GM12878 (cell line): ENCODE measurements around the gene PRRX2. TPM values are rescaled to one million over a fixed set of nuclear protein-coding genes. Genes with fewer than 3 reads are reported as not detected.

Experiments
- ATAC-seq: fragments of 200-7000 bp; cut with Tn5 transposase; 3 replicates; pipeline ENCODE4 v1.9.1; 2020; ENCODE audit warnings: mild to moderate bottlenecking, moderate library complexity
- BruUV-seq: library from RNA; stranded (reverse); fragments of 400-500 nt; replicated peaks from 2 replicates; lab custom pipeline; 2021; lab: Mats Ljungman, UMichigan
- CTCF ChIA-PET: fragments of 300-600 bp; sonication (Branson Sonifier 250); formaldehyde crosslinking; extraction: SDS; loops from one replicate; lab custom pipeline; 2021; ENCODE audit warnings: inconsistent platforms; lab: Yijun Ruan, JAX
- POLR2A ChIA-PET: fragments of 350-600 bp; formaldehyde crosslinking; extraction: SDS; loops from one replicate; lab custom pipeline; 2021; ENCODE audit warnings: inconsistent platforms; lab: Charles Lee
- RAD21 ChIA-PET: fragments of 300-600 bp; sonication (Branson Sonifier 250); formaldehyde crosslinking; loops from one replicate; lab custom pipeline; 2023; ENCODE audit warnings: antibody characterized with exemption; ENCODE audit not compliant: unreplicated experiment; lab: Charles Lee
- SMC1A ChIA-PET: fragments of 300-600 bp; sonication (Branson Sonifier 250); formaldehyde crosslinking; loops from one replicate; lab custom pipeline; 2023; ENCODE audit not compliant: unreplicated experiment, uncharacterized antibody; lab: Charles Lee
- DNase-seq: peaks from one replicate; pipeline ENCODE4 v3.0.0-alpha.2; 2011; ENCODE audit warnings: low read depth, low spot score
- FAIRE-seq: peaks from 3 replicates; lab custom pipeline; 2011; peaks lifted over from hg19 to GRCh38; lab: Jason Lieb, UNC
- H2AFZ ChIP-seq: 2 replicates; pipeline ENCODE4 v1.6.0; 2011; ENCODE audit warnings: low read depth, low read length, control low read depth; ENCODE audit not compliant: control insufficient read depth
- H3K27ac ChIP-seq: 2 replicates; pipeline ENCODE4 v1.5.1; 2011; ENCODE audit warnings: control low read depth; ENCODE audit not compliant: control insufficient read depth, insufficient read depth
- H3K27me3 ChIP-seq, 2 experiments: replicated peaks in 1 of 2; 2 replicates each; pipeline versions ENCODE4 v1.6.0 to v1.6.1; 2011; ENCODE audit warnings: low read length in 1 of 2; ENCODE audit not compliant: control insufficient read depth in 2 of 2, insufficient read depth in 2 of 2
- H3K36me3 ChIP-seq, 2 experiments: 2 replicates each; pipeline ENCODE4 v1.5.1; 2011; ENCODE audit warnings: low read length in 1 of 2; ENCODE audit not compliant: control insufficient read depth in 2 of 2, insufficient read depth in 2 of 2
- H3K4me1 ChIP-seq: 2 replicates; pipeline ENCODE4 v1.6.1; 2011; ENCODE audit warnings: mild to moderate bottlenecking, low read length, moderate library complexity, mixed read lengths; ENCODE audit not compliant: control insufficient read depth, insufficient read depth
- H3K4me2 ChIP-seq: 2 replicates; pipeline ENCODE4 v1.6.0; 2011; ENCODE audit warnings: control low read depth; ENCODE audit not compliant: control insufficient read depth, insufficient read depth
- H3K4me3 ChIP-seq: fragments of 200-600 bp; sonication (generic); 2 replicates; pipeline ENCODE4 v1.5.1; 2016
- H3K79me2 ChIP-seq: 2 replicates; pipeline ENCODE4 v1.6.0; 2011; ENCODE audit warnings: low read length; ENCODE audit not compliant: control insufficient read depth, insufficient read depth
- H3K9ac ChIP-seq: 2 replicates; pipeline ENCODE4 v1.8.0; 2011; ENCODE audit warnings: low read length, control low read depth, mixed read lengths; ENCODE audit not compliant: control insufficient read depth, insufficient read depth
- H3K9me3 ChIP-seq: replicated peaks from 3 replicates; pipeline ENCODE4 v1.5.1; 2011; ENCODE audit warnings: mild to moderate bottlenecking, low read length; ENCODE audit not compliant: control insufficient read depth, insufficient read depth
- H4K20me1 ChIP-seq: 2 replicates; pipeline ENCODE4 v1.6.0; 2011; ENCODE audit not compliant: control insufficient read depth, insufficient read depth
- CHD1 ChIP-seq: IDR thresholded peaks from 2 replicates; pipeline ENCODE4 v1.6.1; 2012; ENCODE audit warnings: low read depth, low read length, improper control_type of control experiment
- ESRRA ChIP-seq: IDR thresholded peaks from 2 replicates; pipeline ENCODE4 v1.6.1; 2012; ENCODE audit warnings: mild to moderate bottlenecking, low read length, improper control_type of control experiment
- GATAD2B ChIP-seq: fragments of 450-650 bp; conservative IDR thresholded peaks from 2 replicates; pipeline ENCODE4 v1.6.1; 2017; ENCODE audit warnings: low read depth, mild to moderate bottlenecking, moderate library complexity
- HDAC2 ChIP-seq: fragments of 200-600 bp; sonication (generic); IDR thresholded peaks from 2 replicates; pipeline ENCODE4 v1.6.1; 2017
- IKZF1 ChIP-seq: fragments of 450-650 bp; conservative IDR thresholded peaks from 2 replicates; pipeline ENCODE4 v1.6.1; 2017; ENCODE audit warnings: antibody characterized with exemption, mild to moderate bottlenecking
- JUND ChIP-seq: IDR thresholded peaks from 2 replicates; pipeline ENCODE4 v1.6.1; 2012; ENCODE audit warnings: low read depth, mild to moderate bottlenecking, low read length, improper control_type of control experiment, moderate library complexity
- MEF2B ChIP-seq: fragments of 450-650 bp; IDR thresholded peaks from 2 replicates; pipeline ENCODE4 v1.6.1; 2018; ENCODE audit warnings: mild to moderate bottlenecking, moderate library complexity; ENCODE audit not compliant: partially characterized antibody, poor library complexity, severe bottlenecking
- NR2C2 ChIP-seq: IDR thresholded peaks from 2 replicates; pipeline ENCODE4 v1.6.1; 2011; ENCODE audit warnings: borderline replicate concordance, low read depth; ENCODE audit not compliant: control insufficient read depth, insufficient read length
- POU2F2 ChIP-seq: IDR thresholded peaks from 3 replicates; pipeline ENCODE4 v1.6.1; 2011; ENCODE audit warnings: low read depth, mild to moderate bottlenecking, low read length, borderline replicate concordance
- RB1 ChIP-seq: fragments of 450-650 bp; formaldehyde crosslinking; IDR thresholded peaks from 2 replicates; pipeline ENCODE4 v1.6.1; 2017; ENCODE audit warnings: mild to moderate bottlenecking, borderline replicate concordance
- RFX5 ChIP-seq: IDR thresholded peaks from 2 replicates; pipeline ENCODE4 v1.6.1; 2011; ENCODE audit warnings: low read depth, low read length, improper control_type of control experiment
- STAT1 ChIP-seq: fragments of 450-650 bp; conservative IDR thresholded peaks from 2 replicates; pipeline ENCODE4 v1.6.1; 2014; ENCODE audit warnings: antibody characterized with exemption, mild to moderate bottlenecking
- WGBS: methylation state at CpG from one replicate; pipeline ENCODE4 v1.1.6; 2016; ENCODE audit warnings: low lambda C conversion rate; ENCODE audit not compliant: insufficient replicate concordance, insufficient coverage; ENCODE audit errors: missing lambda C conversion rate; 5-methylcytosine and 5-hydroxymethylcytosine counted together
- in situ Hi-C: fragments of 300-500 bp; cut with MboI; formaldehyde crosslinking; loops from 9 replicates; pipeline ENCODE4 v1.14.3; 2018; ENCODE audit warnings: mixed read lengths
- intact Hi-C: fragments of 100-400 bp; cut with micrococcal nuclease; formaldehyde crosslinking; loops from one replicate; pipeline ENCODE4 v1.14.2; 2022; ENCODE audit not compliant: unreplicated experiment
- polyA plus RNA-seq, 11 experiments: library from polyadenylated mRNA; depleted of rRNA in 4 of 11; unstranded in 6 of 11; stranded (reverse) in 5 of 11; fragments of >200 nt; fragmentation: Nextera tagmentation in 4 of 11; fragmentation: Illumina TruSeq in 1 of 11; extraction: Ambion mirVana in 4 of 11; extraction: Trizol in 1 of 11; gene quantifications; 1 replicate in 1 of 11; 2 replicates in 10 of 11; pipeline versions ENCODE4 v1.2.1 to v1.2.3, GENCODE V29; 2011 to 2016; ENCODE audit warnings: inconsistent platforms in 2 of 11, missing spikeins in 2 of 11, low read depth in 1 of 11
- total RNA-seq, 4 experiments: library from RNA; depleted of rRNA in 3 of 4; stranded (reverse); fragments of >200 nt in 3 of 4; fragmentation: Illumina TruSeq in 1 of 4; extraction: Trizol in 1 of 4; gene quantifications; 2 replicates each; pipeline versions ENCODE4 v1.2.1 to v1.2.3, GENCODE V29; 2013 to 2021
- TF ChIP-seq, protein P1 (sequence below): fragments of 150-350 bp; IDR thresholded peaks from 2 replicates; pipeline ENCODE4 v1.6.1; 2016; ENCODE audit warnings: low read depth, low read length
- TF ChIP-seq, protein P2 (sequence below): fragments of 450-650 bp; IDR thresholded peaks from 2 replicates; pipeline ENCODE4 v1.6.1; 2016; ENCODE audit warnings: mild to moderate bottlenecking
- TF ChIP-seq, protein P3 (sequence below): fragments of 450-650 bp; formaldehyde crosslinking; IDR thresholded peaks from 2 replicates; pipeline ENCODE4 v1.4.0; 2020; ENCODE audit warnings: mild to moderate bottlenecking, moderate library complexity
- TF ChIP-seq, protein P4 (sequence below): IDR thresholded peaks from 2 replicates; pipeline ENCODE4 v1.6.1; 2011; ENCODE audit warnings: mild to moderate bottlenecking, low read depth, low read length, moderate library complexity; ENCODE audit not compliant: insufficient replicate concordance

Gene PRRX2
- total and polyA plus RNA-seq, 10 of the 15 experiments (the other 5 are each of a cell fraction or from before 2014, with no cell fraction given), result not detected

DNA sequence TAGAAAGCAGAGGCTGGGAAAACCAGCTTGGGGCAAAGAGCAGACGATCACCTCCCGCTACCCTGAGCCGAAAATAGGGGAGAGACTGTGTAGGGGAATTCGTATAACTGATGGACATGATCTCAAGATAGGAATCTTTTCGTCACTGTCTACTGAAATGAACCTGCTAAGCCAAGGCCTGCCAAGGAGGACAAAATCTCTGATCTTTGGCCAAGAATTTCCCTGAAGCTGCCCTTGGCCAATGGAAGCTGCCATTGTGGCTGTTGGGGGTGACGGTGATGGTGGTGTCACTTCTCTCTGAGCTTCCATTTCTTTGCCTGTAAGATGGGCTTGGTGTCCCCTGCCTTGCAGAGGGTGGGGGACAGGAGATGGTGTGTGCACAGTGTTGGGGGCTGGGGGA lies 90.7 kb downstream of the PRRX2 start:
- Histone ChIP-seq H3K4me2 (no peak overlapping the region), H3K9ac (no peak overlapping the region), H3K27ac (no peak overlapping the region), H3K4me3 (no peak overlapping the region), H3K79me2 (no peaks in the 10 kb centered on the region), H3K36me3 (no peaks in the 10 kb centered on the region), H3K9me3 (no peaks in the 10 kb centered on the region), H3K27me3 (no peaks in the 10 kb centered on the region; a peak in 2 of 4 replicates), H3K4me1 (peaks cover 5% of the 10 kb centered on the region; the same call in 1 of the 2 replicates), H2AFZ (no peak overlapping the region), H4K20me1 (no peaks in the 10 kb centered on the region)
- RAD21 ChIA-PET, result interaction anchor here (1.0 kb wide), 1 partner anchor 18 kb away, joined by 3 read pairs; no protein-coding TSS in a partner anchor
- 74% methylated on average over 6 of the region's 6 CpGs for WGBS
- SMC1A ChIA-PET, result no interaction called here
- intact Hi-C loops (no loop called here), in situ Hi-C loops (no loop called here)
- POLR2A ChIA-PET, result no interaction called here
- DNase-seq (no peak), FAIRE-seq (no peak), ATAC-seq (no peak)
- CTCF ChIA-PET, result interaction anchor here (0.9 to 2.2 kb wide), 4 partner anchors 17 to 31 kb away, joined by 3 to 8 read pairs (median 5); no protein-coding TSS in a partner anchor
- no TSS peak for BruUV-seq
- TF ChIP-seq GATAD2B (no peak), CHD1 (no peak), STAT1 (no peak), RFX5 (no peak), JUND (no peak), RB1 (no peak), MEF2B (no peak), IKZF1 (no peak), NR2C2 (no peak), POU2F2 (no peak), HDAC2 (no peak), ESRRA (no peak)
- TF ChIP-seq, protein P1, sequence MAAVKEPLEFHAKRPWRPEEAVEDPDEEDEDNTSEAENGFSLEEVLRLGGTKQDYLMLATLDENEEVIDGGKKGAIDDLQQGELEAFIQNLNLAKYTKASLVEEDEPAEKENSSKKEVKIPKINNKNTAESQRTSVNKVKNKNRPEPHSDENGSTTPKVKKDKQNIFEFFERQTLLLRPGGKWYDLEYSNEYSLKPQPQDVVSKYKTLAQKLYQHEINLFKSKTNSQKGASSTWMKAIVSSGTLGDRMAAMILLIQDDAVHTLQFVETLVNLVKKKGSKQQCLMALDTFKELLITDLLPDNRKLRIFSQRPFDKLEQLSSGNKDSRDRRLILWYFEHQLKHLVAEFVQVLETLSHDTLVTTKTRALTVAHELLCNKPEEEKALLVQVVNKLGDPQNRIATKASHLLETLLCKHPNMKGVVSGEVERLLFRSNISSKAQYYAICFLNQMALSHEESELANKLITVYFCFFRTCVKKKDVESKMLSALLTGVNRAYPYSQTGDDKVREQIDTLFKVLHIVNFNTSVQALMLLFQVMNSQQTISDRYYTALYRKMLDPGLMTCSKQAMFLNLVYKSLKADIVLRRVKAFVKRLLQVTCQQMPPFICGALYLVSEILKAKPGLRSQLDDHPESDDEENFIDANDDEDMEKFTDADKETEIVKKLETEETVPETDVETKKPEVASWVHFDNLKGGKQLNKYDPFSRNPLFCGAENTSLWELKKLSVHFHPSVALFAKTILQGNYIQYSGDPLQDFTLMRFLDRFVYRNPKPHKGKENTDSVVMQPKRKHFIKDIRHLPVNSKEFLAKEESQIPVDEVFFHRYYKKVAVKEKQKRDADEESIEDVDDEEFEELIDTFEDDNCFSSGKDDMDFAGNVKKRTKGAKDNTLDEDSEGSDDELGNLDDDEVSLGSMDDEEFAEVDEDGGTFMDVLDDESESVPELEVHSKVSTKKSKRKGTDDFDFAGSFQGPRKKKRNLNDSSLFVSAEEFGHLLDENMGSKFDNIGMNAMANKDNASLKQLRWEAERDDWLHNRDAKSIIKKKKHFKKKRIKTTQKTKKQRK, result no peak
- TF ChIP-seq, protein P2, sequence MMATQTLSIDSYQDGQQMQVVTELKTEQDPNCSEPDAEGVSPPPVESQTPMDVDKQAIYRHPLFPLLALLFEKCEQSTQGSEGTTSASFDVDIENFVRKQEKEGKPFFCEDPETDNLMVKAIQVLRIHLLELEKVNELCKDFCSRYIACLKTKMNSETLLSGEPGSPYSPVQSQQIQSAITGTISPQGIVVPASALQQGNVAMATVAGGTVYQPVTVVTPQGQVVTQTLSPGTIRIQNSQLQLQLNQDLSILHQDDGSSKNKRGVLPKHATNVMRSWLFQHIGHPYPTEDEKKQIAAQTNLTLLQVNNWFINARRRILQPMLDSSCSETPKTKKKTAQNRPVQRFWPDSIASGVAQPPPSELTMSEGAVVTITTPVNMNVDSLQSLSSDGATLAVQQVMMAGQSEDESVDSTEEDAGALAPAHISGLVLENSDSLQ, result no peak
- TF ChIP-seq, protein P3, sequence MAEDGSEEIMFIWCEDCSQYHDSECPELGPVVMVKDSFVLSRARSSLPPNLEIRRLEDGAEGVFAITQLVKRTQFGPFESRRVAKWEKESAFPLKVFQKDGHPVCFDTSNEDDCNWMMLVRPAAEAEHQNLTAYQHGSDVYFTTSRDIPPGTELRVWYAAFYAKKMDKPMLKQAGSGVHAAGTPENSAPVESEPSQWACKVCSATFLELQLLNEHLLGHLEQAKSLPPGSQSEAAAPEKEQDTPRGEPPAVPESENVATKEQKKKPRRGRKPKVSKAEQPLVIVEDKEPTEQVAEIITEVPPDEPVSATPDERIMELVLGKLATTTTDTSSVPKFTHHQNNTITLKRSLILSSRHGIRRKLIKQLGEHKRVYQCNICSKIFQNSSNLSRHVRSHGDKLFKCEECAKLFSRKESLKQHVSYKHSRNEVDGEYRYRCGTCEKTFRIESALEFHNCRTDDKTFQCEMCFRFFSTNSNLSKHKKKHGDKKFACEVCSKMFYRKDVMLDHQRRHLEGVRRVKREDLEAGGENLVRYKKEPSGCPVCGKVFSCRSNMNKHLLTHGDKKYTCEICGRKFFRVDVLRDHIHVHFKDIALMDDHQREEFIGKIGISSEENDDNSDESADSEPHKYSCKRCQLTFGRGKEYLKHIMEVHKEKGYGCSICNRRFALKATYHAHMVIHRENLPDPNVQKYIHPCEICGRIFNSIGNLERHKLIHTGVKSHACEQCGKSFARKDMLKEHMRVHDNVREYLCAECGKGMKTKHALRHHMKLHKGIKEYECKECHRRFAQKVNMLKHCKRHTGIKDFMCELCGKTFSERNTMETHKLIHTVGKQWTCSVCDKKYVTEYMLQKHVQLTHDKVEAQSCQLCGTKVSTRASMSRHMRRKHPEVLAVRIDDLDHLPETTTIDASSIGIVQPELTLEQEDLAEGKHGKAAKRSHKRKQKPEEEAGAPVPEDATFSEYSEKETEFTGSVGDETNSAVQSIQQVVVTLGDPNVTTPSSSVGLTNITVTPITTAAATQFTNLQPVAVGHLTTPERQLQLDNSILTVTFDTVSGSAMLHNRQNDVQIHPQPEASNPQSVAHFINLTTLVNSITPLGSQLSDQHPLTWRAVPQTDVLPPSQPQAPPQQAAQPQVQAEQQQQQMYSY (CRISPR knock-in tag), result no peak
- TF ChIP-seq, protein P4, sequence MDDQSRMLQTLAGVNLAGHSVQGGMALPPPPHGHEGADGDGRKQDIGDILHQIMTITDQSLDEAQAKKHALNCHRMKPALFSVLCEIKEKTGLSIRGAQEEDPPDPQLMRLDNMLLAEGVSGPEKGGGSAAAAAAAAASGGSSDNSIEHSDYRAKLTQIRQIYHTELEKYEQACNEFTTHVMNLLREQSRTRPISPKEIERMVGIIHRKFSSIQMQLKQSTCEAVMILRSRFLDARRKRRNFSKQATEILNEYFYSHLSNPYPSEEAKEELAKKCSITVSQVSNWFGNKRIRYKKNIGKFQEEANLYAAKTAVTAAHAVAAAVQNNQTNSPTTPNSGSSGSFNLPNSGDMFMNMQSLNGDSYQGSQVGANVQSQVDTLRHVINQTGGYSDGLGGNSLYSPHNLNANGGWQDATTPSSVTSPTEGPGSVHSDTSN, result no peak
